NK-92 treated with Interleukin-12 subunit alpha and Interleukin-12 subunit beta, amount 100 ng/mL, for 24 hours (cell line): Measurements from ENCODE around the gene ZNF620.
A peak's percentile ranks its signal among the peaks of the same experiment; 100 is the strongest.
"Not testable (repeated sequence)": the region's sequence is repeated elsewhere in the genome, so short reads cannot be mapped to it uniquely, and the experiment has no call there.

Experiments
- DNase-seq: peaks from one replicate; lab custom pipeline; 2025; lab: John Stamatoyannopoulos, UW

Gene ZNF620

GRCh38 chr3:40502034-40502433 lies 3.8 kb upstream of the ZNF620 start:
- DNase-seq, result no peak

- no peak for DNase-seq
These were observed 1.0 kb upstream of the ZNF620 start for GRCh38 chr3:40504636-40505430.

GRCh38 chr3:40511031-40511718 lies 5.3 kb downstream of the ZNF620 start:
- no peak for DNase-seq

- no peak for DNase-seq
These were observed 10.4 kb downstream of the ZNF620 start for GRCh38 chr3:40516201-40516600.

GRCh38 chr3:40518067-40518466 lies 12.2 kb downstream of the ZNF620 start:
- no peak for DNase-seq

DNA sequence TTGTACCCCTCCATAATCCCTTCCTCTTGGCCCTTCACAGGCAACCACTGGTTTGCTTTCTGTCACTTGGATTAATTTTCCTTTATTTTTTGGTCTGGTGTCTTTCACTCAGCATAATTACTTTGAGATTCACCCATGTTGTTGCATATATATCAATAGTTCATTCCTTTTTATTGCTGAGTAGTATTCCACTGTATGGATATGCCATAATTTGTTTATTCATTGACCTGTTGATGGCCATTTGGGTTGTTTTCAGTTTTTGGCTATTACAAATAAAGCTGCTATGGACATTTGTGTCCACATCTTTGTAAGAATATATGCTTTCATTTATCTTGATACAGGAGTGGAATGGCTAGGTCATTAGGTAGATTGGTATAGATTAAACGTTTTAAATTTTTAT lies 13.0 kb downstream of the ZNF620 start:
- no peak for DNase-seq

DNA sequence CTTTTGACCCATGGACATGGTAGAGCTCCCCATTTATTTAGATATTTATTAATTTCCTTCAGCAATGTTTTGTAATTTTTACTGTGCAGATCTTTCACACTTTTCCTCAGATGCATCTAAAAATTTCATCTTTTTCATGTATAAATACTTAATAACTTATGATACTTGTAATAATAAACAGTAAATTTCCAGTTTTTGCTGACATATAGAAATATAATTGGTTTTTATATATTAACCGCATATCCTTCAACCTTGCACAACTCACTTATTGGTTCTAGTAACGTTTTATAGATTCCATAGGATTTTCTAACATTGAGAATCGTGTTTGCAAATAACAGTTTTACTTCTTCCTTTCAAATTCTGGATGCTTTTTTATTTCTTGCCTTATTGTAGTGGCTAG lies 15.4 kb downstream of the ZNF620 start:
- no peak for DNase-seq

GRCh38 chr3:40523781-40524180 lies 17.9 kb downstream of the ZNF620 start:
- no peak for DNase-seq

DNA sequence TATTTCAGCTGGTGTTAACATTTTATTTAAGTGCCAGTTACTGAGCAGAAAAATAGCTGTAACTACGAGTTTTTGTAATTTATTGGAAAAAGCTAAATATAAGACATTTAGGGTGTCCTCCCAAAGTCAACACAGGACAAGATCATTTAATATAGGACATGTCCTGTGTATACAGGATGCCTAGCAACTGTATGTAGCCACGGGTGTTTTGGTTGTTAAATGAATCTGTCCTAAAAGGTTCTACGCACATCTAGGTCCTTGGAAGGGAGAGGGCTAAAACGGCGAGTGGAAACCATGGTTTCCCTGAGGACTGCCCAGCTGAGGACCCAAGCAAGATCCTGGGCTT lies 18.4 kb downstream of the ZNF620 start:
- no peak for DNase-seq

DNA sequence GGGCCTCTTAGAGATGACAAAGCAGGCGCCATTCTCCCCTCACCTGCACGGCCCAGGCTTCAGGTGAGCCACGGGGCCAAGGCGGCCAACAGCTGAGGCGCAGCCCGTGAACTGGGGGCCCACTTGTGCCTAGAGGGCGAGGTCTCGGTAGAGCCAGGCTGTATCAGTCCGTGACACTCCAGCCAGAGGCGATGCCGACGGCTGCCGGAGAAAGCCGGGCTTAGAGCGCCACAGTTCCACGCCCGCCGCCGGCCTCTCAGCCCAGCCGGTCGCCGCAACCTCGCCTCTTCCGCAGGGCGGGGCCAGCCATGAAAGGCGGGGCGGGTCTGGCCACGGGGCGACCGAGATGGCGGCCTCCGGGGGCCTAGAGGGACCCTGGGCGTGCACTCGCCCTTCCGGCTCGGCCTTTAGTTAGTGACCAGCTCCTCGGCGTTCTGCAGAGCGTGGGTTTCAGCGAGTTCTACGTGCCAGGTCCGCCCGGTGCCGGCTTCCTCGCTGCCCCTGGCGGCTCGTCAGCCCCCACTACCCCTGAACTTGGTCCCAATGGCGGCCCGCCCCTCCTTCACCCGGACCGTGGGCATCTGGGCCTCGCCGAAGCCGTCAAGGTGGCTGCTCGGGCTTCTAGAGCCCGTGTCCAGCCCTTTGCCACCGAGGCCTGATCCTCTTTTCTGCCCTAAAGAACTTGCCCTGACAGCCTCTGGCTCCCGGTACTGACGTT lies 18.9 kb downstream of the ZNF620 start, which contains the start of gene ZNF621:
Gene ZNF621, plus strand, starts transcription at position 393 of the 718 bp plus-strand sequence. CDS start 881 bp downstream, outside the sequence.
- peak; percentile 71 for DNase-seq

- no peak for DNase-seq
These were observed 22.6 kb downstream of the ZNF620 start for GRCh38 chr3:40528426-40528825.

DNA sequence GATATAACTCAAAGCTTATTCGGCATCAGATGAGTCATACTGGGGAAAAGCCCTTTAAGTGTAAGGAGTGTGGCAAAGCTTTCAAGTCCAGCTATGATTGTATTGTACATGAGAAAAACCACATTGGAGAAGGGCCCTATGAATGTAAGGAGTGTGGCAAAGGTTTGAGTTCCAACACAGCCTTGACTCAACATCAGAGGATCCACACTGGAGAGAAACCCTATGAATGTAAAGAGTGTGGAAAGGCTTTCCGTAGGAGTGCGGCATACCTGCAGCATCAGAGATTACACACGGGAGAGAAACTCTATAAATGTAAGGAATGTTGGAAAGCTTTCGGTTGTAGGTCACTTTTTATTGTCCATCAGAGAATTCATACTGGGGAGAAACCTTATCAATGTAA lies 26.4 kb downstream of the ZNF620 start:
- no peak for DNase-seq

DNA sequence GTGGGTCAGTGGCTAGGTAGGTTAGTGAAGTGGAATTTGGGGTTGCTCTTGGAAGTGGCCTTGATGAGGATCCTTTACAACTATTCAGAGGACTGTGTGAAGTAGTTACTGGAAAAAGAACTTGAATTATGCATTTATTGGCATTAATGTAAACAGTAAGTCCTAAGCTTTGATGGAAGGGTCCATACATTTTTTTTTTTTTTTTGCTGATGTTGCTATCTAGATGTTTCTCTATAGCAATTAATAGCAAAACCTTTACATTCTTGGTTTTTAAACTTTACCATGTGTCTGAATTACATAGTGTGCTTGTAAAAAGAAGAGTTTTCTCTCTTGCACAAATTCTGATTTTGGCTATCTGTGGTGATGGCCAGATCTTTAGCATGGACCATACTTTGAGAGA lies 28.4 kb downstream of the ZNF620 start:
- no peak for DNase-seq

- DNase-seq, result no peak
These were observed 41.0 kb downstream of the ZNF620 start for GRCh38 chr3:40546816-40547215.

DNA sequence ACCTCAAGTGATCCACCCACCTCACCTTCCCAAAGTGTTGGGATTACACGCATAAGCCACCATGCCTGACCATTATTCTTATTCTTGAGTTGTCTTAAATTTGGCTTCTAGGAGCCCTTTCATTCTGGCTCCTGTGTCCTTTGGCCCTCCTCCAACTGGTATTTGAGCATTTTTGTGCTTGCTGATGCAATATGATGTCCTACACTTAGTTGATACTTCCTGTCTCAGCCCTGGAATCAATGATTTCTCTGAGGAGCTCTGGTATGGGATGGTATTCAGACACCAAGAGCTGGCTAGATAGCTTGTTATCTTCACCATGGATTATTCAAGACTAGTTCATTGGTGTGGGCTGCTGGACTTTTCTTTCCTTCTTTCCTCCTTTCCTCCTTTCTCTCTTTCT lies 44.3 kb downstream of the ZNF620 start:
- no peak for DNase-seq

DNA sequence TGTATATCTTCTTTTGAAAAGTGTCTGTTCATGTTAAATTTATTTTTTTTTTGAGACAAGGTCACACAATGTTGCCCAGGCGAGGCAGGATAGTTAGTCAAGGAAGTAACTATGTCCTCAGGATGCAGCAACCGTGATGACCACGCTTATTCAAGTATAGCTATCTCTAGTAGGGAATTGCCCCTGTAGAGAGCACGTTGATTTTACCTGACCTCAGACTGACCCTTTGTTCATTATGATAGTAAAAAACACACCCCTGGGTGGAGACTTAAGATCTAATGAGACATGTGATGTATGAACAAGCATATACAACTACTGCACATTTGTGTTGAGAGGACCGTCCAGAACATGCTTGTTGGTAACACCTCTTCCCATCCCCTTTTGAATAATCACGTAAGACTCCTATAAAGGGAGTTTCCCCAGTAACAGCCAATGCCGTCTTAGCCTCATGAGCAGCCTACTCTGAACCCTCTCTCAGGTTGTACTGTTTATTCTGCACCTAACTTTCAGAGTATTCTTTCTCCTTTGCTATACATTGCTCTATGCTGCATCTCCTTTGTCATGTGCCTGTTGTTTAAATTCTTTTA lies 51.8 kb downstream of the ZNF620 start:
- no peak for DNase-seq

DNA sequence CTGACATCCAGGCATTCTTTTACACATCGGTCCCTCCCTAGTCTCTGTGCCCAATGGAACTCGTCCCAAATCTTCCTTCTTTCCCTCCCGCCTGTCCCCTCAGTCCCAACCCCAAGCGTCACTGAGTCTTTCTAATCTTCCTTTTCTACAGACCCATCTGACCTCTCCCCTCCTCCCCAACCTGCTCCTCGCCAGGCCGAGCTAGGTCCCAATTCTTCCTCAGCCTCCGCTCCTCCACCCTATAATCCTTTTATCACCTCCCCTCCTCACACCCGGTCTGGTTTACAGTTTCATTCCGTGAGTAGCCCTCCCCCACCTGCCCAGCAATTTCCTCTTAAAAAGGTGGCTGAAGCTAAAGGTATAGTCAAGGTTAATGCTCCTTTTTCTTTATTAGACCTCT lies 56.6 kb downstream of the ZNF620 start:
- not testable (repeated sequence) for DNase-seq

DNA sequence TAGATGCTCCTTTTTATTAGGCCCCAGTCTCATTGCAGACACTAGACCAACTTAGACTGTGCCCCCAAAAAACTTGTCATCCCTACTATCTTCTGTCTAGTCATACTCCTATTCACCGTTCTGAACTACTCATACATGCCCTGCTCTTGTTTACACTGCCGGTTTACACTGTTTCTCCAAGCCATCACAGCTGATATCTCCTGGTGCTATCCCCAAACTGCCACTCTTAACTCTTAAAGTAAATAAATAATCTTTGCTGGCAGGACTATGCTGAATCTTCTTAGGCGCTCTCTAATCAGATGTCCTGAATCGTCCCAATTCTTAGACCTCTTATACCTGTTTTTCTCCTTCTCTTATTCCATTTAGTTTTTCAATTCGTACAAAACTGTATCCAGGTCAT lies 59.8 kb downstream of the ZNF620 start:
- DNase-seq, result not testable (repeated sequence)

GRCh38 chr3:40566694-40567093 lies 60.9 kb downstream of the ZNF620 start:
- no peak for DNase-seq
